HG02885 (cell line): ENCODE data around the gene RIPK4.

Experiments used
- ATAC-seq: cut with Tn5 transposase; IDR thresholded peaks from one replicate; pipeline ENCODE4 v1.9.1; 2021; ENCODE audit warnings: mild to moderate bottlenecking; ENCODE audit not compliant: unreplicated experiment, poor library complexity

Gene RIPK4

GRCh38 chr21:41770901-41771624, 4.2 kb upstream of the RIPK4 start:
- ATAC-seq, result no peak

DNA sequence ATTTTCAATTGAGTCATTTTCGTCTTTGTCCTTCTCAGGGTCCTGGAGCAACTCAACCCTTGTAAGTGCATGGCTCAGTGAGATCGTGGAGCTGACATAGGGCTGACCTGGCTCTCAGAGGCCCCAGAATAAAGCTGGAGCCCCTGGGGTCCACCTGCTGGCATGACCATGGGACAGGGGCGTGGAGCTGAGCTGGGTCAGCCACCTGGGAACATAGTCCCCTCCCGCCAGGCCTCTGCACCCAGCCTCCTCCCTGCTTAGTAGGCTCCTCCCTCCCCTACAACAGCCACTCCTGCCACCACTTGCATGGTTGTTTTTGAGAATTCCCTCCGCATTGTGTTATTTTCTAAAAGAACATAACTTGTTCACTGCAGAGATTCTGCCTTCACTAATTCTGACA, 3.1 kb upstream of the RIPK4 start:
- no peak for ATAC-seq

- no peak for ATAC-seq
These were observed 2.7 kb upstream of the RIPK4 start for GRCh38 chr21:41769521-41769920.

- no peak for ATAC-seq
These were observed 2.3 kb upstream of the RIPK4 start for GRCh38 chr21:41769111-41769510.

DNA sequence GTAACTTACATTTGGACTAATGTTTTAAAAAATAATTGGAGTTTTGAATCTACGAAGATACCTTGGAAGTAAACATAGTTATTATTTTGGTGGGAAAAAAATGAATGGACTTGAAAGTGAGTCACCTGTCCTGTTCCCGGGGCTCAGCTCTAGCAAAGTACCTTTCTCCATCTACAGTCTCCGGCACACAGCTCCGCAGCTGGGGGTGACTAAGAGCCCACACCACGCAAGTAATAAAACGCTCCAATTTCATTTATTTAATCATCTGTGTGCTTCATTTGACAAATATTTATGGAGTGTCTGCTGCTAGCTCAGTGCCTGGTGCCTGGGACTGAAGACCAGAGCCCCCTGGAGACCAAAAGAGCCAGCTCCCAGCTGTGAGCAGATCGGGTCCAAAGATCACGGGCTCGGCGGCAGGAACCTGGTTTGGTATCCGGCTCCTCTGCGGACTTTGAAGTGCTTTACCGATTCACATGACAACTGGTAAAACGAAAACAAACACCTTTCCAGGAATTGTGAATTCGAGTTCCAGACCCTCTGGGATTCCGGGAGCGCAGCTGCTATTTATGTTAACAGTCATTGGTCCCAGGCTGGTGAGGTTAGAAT, 1.7 kb upstream of the RIPK4 start:
- ATAC-seq, result no peak

DNA sequence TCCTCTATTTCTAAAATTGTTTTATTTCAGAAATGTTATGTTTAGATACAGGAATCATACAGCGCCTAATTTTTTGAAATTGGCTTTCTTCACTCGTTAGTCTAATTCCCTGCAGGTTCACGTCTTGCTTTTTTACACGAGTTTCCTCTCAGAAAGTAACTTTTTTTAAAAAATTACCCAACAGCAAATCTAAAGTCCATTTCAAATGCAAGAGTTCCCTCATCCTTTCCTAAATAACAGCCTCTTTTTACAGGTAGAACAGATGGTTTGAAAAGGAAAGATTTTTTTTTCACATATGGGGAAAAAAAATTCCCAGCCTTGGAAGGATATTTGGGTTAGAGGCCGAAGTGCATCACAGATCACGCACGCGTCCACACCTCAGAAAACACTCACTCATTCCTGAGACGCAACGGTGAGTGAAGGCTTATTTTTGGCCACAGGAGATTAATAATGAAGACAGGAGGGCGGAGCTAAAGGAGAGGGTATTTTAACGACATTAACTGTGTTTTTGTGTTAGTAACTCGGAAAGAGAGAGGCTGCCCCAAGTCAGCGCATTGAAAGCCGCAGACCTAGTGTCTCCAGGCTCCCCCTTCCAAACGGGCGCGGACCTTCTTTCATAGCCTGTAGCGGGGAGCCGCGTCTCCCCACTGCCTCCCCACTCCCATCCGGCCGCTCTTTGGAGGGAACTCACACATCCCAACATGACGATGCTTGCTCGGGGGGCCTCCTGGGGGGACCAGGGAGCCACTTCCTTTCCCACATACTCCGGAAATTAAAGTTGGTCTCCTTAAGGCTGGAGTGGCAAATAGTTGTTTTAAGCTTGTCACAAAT, 969 bp upstream of the RIPK4 start:
- ATAC-seq, result no peak

DNA sequence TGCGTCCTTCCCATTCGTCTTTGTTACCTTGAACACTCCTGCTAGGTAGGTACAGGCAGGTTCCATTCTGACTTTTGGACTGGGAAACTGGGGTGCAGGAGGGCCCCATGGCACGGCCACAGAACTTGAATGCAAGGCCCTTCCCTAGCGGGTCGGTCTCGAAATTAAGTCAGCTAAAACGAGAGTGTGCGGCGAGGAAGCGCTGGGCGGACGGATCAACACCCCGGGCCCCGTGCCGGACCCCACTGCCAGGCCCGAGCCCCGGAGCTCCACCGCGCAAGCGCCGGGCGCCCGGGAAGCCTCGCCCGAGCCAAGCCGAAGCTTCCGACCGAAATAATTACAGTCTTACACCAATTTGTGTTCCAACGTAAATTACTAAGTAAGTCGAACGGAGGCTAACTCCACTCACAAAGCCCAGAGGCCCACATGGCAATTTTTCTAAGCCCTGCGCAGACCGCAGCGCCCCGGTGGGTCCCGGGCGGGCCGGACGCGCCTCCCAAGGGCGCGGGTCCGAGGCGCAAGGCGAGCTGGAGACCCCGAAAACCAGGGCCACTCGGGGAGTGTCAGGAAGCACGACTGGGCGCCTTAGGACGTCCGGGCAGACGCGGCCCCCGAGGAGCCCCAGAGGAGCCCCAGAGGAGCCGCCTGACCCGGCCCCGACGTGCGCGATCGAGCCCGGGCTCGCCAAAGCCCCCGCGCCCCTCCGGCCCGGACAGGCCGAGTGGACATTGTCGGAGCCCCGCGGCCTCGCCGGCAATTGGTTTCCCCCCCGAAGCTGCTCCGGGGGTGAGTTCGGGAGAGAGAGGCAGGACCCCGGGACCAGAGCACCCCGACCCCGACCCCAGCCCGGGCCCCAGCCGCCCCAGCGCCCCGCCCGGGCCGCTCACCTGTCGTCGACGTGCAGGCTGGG, 624 bp downstream of the RIPK4 start:
- ATAC-seq, result no peak

- ATAC-seq, result no peak
These were observed 1.4 kb downstream of the RIPK4 start for GRCh38 chr21:41765420-41765821.

GRCh38 chr21:41764558-41765419, 2.1 kb downstream of the RIPK4 start:
- no peak for ATAC-seq

DNA sequence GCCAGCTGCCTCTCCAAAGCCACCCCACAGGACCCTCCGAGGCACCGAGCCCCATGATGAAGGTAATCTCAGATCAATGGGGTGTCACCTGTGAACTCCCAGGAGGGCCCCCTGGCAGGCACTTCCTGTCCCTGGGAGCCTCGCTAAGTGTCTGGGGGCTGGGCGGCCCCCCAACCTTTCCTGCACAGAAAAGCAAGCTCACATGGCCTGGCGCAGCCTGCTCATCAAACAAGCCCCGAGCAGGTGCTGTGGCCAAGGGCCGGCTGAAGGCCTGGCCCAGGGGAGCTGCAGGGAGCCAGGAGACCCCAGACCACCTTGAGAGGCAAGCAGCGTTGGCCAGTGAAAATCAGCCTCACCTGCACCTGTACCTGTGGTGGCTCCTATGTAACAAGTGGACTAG, 2.9 kb downstream of the RIPK4 start:
- no peak for ATAC-seq

DNA sequence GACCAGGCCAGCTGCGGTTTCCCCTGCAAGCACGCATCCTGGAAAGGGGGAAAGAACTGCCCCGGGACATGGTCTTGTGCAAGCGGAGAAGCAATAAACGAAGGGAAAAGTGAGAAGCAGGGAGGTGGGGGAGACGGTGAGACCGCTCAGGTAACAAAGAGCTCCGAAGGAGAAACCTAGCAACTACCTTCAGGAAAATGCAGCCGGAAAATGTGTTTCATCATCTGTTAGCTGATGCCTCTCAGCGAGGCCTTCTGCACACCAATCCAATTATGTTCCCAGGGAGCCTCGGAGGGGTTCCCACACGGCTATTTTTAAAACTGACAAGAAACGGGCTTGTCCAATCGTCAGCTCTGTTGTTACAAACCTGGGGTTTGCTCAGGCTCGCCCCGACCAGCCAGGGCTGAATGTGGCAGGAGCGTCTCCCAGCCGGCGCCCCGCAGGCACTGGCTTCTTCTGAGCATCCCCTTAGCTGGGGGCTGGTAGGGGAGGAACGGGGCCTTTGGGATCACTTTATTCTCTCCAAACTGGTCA, 3.4 kb downstream of the RIPK4 start:
- no peak for ATAC-seq

DNA sequence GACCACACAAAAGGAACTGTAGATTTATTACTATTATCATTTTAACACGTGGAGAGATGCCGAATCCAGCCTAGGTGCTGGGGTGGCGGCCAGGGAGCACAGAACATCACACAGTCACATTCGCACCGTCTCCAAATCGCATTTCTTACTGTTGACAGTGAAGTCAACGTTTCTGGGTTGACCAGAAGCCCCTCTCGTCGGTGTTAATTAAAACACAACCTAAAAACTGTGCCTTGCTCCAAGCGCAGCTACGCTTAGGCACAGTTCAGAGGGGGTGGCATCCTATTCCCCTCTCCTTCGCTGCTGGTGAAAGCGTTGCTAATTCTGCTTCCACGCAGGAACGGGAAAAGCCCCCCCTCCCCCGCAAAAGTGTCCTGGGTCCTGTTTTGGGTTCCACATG, 4.1 kb downstream of the RIPK4 start:
- no peak for ATAC-seq

DNA sequence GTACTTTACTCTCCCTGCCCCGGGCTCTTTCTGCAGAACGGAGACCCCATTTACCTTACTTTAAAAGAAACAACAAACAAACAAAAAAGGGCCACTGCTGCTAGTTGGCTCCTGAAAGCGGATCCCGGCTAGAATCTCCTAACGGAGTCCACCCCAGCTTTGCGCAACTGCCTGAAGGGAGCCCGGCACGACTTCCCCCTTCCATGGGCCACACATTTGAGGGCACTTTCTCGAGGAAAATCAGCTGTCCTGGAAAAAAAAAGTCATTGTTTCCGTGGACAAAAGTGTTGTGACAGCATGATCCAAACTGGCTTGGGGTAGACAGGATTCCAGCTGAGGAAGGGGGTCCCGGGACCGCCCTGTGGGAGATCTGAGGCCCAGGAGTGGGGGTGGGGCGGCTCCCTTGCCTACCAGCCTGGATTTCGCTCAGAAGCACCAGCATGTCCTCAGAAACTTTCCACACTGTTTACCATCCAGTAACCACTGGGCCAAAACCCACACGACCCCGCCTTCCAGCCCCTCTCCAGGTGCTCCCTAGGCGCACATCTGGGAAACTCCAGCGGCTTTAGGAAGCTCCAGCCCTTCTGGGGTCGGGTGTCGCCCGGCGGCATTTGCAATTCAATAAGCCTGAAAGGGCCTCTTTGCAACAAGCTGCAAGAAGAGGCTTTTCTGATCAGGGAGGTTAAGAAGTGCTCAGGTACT, 4.8 kb downstream of the RIPK4 start:
- ATAC-seq, result no peak

DNA sequence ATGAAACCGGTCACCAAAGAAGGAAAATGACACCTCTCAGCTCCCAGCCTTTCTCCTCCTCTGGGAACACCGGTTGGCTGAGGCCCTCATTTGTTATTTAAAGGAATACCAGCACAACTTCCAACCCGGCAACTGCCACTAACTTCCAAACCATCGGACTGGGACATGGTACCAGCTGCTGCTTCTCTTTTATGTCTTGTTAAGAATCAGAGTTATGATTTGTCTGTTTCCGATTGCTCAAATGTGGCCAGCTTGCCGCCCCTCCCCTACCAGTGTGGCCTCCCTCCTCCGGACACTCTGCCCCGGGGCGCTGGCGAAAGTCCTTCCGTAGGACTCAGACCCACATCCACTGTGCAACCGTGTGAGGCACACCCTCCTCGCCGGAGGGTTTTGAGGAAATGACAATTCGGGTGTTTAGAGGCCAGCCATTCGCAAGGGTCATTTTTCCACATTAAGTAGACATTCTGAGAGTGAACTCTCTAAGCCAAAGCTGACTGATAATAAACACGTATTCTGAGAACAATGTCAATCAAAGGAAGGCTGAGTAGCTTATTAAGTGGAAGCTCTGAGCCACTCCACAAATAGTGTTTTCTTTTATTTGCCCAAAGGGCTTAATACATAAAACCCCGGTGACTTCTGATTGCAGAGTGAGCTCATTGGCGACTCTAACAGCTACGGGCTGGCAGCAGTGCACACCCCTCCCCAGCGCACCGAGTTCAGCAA, 5.5 kb downstream of the RIPK4 start:
- no peak for ATAC-seq

DNA sequence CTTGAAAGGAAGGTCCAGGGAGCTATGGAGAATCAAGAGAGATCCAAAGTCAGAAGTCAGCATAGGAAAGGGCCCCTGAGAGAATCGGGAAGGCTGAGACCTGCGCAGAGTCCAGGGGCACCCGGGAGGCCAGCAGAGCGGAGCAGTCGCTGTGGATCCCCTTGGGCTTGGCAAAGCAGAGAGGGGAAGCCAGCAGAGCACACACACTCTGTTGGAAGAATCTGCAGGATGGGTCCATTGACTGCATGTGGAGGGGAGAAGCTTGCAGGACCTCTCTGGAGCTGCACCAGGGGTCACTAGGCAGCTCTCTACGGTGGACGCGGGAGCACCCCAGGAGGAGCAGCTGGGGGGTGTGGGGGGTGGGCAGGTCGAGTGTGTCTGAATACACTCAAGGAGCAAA, 6.4 kb downstream of the RIPK4 start:
- ATAC-seq, result no peak

GRCh38 chr21:41759926-41760325, 6.9 kb downstream of the RIPK4 start:
- no peak for ATAC-seq

GRCh38 chr21:41759214-41759840, 7.5 kb downstream of the RIPK4 start:
- ATAC-seq, result no peak

GRCh38 chr21:41758550-41758949, 8.3 kb downstream of the RIPK4 start:
- no peak for ATAC-seq
